HG03039 (cell line): ENCODE measurements around the gene MYO5B.
"Not testable (repeated sequence)": the region's sequence is repeated elsewhere in the genome, so short reads cannot be mapped to it uniquely, and the experiment has no call there.

Source experiments
- ATAC-seq: cut with Tn5 transposase; IDR thresholded peaks from one replicate; pipeline ENCODE4 v1.9.1; 2021; ENCODE audit warnings: mild to moderate bottlenecking, moderate library complexity; ENCODE audit not compliant: unreplicated experiment

Gene MYO5B

DNA sequence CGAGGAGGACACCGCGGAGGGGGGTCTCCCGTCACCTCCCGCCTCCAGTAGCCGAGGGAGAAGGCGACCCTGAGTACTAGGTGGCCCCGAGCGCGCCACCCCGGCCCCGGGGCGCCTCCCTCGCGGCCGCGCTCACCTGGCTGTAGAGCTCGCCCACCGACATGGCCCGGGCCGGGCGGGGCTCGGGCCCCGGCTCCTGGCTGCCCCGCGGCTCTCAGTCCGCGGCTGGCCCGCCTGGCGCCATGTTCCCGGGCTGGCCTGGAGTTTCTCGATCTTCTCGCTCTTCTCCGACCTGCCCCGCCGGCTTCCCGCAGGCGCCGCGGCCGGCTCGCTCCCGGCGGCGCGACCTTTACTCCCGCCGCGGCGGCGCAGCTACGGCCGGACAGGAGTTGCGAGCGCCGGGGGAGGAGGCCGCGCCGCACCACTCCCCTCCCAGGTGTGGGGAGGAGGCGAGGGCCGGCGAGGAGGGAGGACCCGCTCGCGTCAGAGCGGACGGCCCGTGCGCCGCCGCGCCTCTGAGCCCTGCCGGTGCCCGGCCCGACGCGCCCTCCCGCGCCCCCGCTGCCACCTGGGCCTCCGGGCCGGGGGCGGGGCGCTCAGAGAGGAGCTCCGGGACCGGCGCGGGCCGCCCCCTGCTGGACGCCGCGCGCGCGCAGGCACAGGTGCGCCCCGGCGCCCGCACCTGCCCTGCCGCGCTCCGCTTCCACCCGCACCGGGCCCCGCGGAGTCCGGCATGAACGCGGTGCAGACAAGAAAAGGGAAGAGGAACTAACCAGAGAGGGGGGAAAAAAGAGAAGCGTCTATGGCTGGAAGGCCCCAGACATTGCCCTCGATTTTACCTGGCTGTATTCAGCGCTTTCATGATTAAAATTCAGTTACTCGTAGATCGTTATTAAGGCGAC is at the start of gene MYO5B:
TSS of gene MYO5B (minus strand) at position 517 of the 902 bp plus-strand sequence. CDS start at position 163, 354 bp downstream.
- ATAC-seq, result peak; percentile 66

DNA sequence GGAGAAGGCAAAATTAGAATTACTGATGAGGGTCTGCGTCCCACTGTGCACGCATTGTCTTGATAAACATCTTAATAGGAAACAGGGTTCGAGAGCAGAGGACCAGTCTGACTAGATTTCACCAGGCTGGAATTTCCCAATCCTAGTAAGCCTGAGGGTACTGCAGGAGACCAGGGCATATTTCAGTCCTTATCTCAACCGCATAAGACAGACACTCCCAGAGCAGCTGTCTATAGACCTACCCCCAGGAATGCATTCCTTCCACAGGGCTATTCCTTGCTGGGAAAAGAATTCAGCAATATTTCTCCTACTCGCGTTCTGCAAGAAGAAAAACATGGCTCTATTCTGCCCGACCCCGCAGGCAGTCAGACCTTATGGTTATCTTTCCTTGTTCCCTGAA is 46.8 kb upstream of the MYO5B start:
- ATAC-seq, result not testable (repeated sequence)

DNA sequence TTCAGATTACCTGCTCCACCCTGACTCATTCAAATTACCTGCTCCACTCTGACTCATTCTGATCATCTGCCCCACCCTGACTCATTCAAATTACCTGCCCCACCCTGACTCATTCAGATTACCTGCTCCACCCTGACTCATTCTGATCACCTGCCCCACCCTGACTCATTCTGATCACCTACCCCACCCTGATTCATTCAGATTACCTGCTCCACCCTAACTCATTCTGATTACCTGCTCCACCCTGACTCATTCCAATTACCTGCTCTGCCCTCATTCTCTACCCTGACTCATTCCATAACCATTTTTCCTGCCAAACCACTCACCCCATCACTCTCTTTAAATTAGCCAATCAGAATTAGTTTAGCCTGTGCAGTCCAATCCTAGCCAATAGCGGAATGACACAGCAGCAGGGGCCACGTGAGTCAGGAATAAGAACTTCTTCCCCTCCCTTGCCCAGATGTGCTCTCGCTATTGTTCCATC is 45.2 kb upstream of the MYO5B start:
- ATAC-seq, result no peak

DNA sequence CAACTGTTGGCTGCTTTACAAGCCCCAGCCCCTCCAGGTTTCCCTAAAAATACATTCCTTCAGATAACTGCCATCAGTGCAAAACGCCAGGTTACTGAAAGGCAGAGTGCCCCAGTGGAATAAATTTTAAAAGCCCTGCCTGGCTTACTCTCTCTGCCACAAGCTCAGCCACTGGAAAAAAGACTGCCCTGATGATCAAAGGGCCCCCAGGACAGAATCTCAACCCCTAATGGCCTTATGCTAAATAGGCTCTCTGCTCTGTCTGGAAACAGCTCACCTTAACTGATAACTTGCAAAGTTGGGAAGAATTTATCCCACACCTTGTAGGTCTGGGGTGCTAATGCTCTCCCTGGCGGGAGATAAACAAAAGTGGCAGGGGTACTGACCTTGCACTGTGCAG is 37.5 kb upstream of the MYO5B start:
- no peak for ATAC-seq

DNA sequence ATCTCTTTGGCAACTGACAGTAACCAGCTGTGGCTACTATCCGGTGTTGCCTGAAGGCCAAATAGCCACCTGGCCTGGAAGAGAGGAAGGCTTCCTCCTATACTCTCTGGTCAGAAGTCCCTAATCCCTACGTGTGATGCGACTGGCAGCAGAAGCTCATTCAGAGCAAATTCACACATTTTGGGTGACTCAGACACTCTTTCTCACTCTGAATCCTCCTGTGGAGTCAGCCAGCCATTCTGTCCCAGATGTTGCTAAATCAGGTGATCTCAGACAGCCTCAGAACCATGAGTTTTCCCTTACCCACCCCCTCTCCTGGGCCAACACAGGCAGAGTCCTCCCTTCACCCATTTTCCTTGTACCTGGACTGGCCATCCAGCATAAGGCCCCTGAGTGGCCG is 36.7 kb upstream of the MYO5B start:
- ATAC-seq, result no peak

DNA sequence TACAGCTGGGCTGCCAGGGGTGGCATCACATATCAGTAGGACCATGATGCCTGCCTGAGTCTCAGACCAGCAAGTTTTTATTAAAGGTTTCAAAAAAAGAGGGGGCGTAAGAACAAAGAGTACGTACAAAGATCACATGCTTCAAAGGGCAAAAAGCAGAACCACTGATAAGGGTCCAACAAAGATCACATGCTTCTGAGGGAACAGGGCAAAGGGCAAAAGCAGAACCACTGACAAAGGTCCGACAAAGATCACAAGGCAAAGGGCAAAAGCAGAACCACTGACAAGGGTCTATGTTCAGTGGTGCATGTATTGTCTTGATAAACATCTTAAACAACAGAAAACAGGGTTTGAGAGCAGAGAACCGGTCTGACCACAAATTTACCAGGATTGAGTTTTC is 25.3 kb upstream of the MYO5B start:
- ATAC-seq, result not testable (repeated sequence)

DNA sequence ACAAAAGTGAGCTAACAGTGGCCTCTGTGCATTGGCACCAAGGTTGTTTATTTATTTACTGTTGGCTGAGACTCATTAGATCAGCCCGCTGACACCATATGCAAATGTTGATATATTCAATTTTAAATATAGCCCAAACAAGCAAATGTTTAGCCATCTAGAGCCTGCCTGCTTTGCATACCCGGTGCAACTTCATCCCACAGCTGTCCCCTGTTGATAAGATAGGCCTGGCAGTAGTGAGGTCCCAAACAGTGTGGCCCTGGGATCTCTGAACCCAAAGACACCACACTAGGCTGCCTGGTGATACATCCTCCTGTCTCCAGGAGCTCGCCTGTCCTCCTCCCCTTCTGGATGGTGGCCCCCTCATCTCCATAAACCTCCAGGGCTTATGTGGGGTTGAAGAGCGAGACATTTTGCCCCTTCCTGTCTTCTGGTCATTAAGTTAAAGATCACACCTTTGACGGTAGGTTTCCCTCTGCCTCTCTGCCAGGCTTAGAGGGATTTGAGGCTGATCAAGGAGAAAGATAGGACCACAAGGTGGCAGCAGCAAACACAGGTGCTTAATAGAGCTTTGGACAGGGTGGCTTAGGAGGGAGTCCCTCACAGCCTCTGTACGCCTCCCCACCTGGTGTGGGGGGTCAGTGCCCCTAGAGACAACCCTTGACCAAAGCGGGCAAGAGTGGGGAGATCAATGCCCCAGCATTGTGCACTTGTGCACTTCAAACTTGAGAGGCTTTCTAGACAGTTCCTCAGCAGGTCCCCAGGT is 23.7 kb upstream of the MYO5B start:
- ATAC-seq, result peak; percentile 51

DNA sequence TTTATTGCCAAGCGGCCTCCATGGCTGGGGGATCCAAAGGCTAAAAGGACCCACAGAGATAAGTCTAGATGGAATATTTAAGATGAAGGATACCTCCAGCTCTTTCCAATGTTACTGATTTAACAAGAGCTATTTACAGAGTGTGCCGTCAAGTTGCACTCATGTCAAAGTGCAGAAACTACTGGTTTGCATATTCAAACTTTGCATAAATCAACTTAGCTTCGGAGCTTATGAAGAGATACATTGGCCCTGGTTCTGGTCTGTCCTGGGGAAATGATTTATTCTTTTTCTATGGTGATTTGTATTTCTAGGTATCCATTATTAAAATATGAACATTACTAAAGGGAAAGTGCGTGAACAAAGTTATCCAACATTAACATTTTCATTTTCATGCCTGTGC is 14.4 kb upstream of the MYO5B start:
- no peak for ATAC-seq

DNA sequence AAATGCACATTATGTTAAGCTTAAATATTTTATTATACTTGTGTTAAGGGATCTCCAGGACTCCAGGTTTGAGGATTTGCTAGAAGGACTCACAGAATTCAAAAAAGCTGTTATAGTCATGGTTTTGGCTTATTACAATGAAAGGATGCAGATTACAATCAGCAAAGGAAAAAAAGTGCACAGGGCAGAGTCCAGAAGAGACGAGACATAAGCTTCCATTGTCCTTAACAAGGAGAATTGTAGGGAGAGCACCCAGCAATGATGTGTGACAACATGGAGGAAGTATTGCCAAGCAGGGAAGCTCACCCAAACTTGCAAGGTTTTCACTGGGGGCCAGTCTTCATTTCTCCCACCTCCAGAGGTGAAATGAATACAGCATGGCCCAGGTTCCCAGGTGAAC is 12.8 kb upstream of the MYO5B start:
- no peak for ATAC-seq

DNA sequence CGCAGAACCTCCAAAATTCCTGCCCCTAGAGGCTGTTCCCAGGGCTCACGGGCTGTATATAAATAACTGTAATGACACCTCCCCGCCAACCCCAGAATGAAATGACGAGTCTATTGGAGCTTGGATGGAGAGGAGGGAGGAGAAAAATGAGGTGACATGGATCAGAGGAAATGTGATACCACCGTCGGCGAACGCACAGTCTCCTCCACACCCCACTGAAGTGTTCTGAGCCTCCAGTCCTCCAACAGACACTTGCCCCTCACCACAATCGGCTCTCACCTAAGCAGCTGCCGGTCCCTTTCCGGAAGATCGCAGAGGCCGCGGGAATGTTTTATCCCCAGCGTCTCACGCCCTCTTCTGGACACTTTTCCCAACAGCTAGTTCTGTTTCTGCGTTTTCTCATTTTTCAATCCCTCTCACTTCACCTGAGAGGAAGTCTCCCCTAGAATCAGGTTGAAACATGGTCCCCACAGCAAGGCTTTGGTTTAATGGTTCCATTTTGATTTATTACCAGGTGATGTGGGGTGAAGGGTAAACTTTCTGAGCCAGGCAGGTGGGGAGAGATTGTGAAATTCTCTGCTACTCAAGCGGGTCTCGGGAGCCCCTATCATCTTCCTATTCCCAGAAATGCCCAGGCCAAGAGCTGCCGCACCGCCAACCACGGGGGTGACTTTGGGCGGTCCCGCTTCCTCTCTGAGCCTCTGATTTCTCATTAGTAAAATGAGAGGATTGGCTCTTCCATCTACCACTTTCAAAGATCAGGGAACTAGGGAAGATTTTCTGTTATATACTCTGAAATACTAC is 9.1 kb upstream of the MYO5B start:
- no peak for ATAC-seq

DNA sequence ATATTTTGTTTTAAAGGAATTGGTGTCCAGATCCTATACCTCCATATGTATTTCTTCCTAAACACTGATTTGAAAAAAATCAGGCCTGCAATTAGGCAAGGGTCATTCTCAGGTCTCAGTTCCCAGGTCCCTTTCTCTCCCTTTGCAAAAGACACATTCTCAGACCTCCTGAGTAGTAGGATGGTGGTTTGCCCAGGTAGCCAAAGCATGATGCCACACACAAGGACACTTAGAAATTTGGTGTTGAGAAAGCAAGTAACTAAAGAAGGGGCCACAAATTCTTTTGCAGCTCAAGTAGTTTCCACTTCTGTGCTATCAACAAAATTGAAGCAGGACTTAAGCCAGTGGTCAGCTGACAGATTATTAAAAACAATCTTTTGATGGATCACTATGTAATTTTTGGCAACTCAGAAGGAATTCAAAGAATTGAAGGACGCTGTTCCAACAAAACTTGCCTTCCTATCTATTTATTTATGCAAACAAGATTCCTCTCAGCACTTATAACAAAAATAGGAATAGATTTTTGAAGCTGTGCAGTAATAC is 6.6 kb upstream of the MYO5B start:
- ATAC-seq, result no peak

DNA sequence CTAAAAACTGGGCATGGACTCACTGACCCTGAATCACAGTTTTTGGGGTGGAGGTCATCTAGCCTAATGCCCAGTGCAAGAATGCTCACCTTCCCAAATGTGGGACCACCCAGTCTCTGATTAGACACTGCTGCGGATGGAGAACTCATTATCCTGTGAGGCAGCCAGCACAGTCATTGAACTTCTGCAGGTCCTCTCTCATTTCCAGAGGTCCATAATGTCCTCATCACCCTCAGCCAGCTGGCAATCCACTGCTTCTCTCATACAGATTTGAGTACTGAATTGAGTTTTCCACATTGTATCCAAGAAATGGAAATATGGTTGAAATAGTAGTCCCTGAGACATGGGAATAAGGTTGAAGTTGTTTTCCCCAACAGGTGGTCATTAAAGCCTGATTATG is 5.0 kb upstream of the MYO5B start:
- no peak for ATAC-seq

DNA sequence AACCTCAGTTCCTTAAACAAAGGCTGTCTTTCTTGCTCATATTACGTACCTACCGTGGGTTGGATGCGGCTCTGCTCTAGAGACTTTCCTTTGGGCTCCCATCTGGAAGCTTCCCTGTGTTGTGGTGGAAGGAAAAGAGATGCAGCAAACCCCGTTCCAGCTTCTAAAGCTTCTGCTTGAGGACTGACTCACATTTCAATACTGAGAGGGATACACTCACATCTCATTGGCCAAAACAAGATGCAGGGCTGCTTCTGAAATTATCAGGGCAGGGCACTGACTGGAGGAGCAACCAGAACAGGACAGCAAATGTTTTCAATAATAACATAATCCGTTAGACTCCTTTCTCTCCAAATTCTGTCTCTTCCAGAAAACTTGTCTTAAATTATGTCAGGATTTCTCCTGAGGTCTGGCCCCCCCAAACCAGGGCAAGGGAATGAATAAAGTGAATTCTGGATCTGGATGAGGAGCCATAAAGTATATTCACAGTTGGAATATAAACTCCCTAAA is 4.5 kb upstream of the MYO5B start:
- ATAC-seq, result no peak

DNA sequence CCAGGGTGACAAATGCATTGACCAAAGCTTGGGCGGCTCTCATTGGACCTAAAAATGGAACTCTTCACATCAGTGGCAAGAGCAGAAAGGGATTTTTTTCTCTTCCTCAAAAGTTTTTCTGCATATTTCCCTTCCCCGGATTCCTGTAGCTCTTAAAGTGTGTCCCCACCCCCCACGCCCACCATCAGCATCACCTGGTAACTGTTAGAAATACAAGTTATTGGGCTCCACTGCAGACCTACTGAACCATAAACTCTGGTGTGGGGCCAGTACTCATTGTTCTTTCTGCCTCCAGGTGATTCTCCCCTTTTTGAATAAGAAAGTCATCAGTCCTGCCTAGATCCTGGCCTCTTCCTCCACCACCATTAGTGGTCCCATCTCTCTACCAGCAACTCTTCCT is 1.3 kb upstream of the MYO5B start:
- ATAC-seq, result no peak

DNA sequence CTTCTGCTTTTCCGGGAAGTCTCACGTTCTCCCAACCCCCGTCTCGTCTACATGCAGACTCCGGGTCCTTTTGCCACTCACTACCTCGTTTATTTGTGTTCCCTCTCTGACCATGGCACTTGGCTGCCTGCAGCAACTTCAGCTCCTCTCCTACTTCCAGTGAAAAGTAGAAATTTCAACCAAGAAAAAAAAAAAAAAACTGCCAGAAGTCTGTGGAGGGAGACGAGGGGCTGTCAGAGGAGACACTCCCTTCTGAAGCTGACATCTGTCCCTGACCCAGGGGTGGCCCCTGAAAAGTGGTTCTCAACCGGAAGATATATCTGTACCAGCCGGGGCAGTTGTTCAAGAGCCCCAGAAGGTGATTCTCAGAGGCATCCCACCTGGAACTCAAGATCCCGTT is 742 bp upstream of the MYO5B start:
- ATAC-seq, result no peak

DNA sequence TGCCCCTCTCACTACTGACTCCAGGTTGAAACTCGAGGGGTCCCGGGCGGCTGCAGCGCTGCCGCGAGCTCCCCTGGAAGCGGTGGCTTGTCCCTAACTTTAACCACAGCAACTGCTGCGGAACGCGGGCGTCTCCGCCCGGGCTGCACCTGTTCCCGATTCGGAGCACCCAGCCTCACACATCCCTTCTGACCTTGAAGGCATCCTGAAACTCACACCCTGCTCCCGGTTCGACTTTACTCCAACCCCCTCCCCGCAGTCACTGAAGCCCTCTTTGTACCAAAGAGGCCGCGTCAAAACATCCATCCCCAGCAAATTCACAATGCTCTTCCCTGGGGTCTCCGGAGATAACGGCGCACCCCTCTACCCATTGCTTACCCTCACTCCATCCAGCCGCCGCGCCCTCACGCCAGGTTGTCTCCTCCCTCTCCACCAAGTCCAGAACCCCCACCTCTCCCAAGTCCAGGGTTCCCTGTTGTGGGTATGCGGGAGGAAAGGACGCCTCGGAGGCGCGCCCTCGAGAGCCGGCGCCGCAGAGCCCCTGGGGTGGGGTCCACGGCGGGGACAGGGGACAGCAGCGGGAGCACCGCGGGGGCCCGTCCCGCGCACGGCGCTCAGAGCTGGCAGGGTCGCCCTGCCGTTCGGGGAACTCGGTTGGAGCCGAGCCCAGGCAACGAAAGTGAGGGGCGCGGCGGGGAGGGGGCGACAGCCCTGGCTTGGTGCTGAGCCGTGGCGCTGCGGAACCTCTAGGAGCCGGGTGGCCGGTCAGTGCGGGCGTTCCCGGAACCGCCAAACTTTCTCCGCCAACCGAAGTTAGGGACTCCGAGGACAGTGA is 934 bp downstream of the MYO5B start:
- ATAC-seq, result no peak

DNA sequence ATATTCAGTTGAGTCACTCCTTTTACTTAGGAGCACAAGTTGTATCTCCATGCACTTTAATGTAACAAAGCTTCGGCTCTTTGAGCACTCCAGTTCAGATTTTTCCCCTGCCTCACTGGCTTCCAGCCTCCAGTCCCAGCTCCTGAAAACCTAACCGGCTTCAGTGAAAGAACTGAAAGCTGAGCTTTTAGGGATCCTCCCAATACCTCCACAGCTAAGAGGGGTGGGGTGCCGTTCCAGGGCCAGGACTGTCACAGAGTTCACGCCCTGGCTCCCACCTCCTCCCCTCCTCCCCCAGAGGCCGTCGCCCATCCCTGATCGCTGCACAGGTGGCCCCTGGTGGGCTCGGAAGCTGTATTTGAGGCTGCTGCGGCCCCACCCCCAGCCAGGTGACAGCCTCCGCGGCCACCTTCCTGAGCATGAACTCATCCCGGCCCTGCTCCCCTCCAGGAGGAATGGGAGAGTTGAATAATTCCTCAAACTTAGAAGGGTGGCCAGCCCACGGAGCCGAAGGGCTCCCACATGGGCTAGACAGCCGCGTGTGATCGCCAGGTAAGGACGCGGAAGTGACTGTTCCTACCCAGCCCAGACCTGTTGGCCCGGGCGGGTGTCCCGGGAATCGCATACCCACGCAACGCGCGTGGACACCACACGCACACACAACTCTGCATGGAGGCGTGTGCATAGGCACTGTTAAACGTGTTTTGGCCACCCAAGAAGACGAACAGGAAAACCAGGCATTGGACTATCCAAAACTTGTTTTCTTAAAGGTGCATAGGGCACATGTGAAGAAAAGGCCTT is 1.8 kb downstream of the MYO5B start:
- ATAC-seq, result no peak

DNA sequence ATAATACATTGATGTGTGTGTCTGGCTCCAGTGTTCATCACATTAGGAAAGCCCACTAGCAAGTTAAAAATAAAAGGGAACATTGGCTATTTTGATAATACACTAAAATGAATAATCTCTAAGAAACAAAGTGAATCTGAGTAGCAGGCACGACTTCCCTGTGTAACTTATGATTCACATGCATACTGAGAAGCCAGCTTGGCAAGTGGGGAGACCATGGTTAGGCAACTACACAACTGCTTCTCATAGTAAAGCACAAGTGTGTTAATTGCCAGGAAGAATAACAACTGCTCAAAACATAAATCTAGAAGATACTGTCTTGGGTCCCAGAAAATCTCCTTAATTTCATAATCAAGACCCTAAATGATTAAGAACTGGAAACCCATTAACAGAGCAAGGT is 4.0 kb downstream of the MYO5B start:
- ATAC-seq, result no peak

DNA sequence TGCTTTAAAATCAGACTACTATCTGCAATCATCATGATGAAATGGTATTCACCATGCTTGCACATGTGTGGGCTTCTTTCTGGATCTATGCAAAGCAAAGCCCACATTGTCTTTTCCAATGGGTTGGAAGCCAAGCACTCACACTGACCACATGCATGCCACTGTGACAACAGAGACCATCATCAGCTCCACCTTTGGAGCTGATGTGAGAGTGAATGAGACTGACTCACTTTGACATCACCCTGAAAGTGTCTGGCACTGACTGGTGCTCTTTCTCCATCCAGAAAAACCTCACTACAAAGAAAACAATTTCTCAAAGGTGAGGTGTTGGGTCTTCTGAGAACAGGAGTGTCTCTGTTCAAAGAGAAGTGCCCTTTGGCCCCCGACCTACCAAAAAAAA is 4.7 kb downstream of the MYO5B start:
- ATAC-seq, result no peak
